Cortex of kidney (tissue), 1 donor: ENCODE data around the gene CNBD2.
"Not testable (repeated sequence)": the region's sequence is repeated elsewhere in the genome, so short reads cannot be mapped to it uniquely, and the experiment has no call there.

Experiments
- DNase-seq: peaks from one replicate; lab custom pipeline; 2025; lab: John Stamatoyannopoulos, UW

CNBD2 gene

DNA sequence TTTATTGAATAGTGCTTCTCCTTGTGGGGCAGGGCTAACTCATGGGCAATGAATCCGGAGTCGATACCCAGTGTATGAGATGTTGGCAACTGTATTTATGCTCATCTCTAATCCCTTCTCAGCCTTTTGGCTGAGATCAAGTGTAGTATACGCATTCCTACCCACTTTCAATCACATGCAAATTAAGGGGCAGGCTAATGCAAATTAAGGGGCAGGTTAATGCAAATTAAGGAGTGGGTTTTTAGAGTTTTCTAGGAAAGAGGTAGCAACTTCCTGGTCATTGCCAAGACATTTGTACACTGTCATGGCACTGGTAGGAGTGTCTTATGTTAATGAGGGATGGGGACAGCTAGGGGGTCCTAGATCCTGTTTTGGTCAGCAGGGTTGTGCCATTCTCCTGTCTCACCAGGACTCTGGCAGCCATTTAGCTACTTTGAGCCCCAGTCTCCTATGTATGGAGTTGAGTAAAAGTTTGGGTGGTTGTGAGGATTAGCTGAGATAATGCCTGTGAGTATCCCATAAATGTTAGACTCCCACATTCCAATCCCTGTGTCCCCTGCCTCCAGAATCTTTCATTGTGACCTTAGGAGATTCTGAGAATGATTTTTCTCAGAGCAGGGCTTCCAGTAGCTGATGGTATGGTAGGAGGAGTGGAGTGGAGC, at the start of gene CNBD2:
Gene CNBD2, plus strand, starts transcription at position 612 of the 662 bp plus-strand sequence. CDS start 173 bp downstream, outside the sequence.
- DNase-seq = no peak

DNA sequence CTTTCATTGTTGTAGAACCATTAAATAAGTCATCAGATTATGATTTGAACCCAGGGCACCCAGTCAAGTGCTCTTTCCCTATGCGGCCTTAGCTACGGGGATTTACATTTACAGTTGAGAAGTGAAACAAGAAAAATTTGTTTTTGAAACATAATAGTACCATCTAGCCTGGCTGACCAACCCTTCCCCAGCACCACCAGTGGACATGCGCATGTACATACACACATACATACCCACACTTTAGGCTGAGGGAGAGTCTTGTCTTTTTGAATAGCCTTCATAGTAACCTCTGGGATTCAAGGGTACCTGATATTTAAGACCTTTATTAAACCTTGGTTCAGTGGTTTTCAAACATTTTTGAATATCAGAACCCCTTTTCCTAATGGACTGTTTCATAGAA, 47.9 kb upstream of the CNBD2 start:
- no peak for DNase-seq

DNA sequence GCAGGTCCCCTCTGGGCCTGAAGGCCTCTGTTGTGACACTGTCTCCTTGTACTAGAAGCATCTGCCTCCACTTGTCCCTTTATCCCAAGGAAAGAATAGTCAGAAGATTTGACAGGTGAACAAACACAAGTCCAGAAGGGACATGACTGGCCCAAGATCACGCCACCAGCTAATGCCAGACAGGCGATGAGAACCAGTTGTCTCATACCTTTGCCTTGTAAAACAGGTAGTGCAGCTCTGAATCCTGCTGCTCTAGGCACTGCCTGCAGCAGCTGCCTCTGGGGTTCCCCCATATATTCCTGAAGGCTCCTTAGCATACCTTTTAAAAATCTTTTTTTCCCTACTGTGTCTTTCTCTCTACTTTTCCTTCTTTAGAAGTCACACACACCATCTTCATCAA, 39.1 kb upstream of the CNBD2 start:
- DNase-seq = no peak

DNA sequence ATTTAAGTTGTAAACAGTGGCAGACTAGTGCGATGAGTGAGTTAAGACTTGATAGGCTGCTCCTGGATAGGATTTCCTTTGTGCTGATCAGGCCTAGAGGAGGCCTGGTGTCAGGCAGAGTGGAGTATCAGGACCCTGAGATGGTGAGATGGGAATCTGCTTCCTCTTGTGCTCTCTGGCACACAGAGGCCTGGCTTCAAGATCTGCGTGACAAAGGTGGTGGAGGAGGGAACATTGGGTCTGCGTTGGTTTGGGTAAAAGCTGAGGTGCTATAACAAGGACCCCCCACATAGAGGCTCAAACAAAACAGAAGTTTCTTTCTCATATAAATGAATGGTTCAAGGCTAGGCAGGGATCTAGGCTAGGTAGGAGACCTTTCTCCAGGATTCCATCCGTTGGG, 34.3 kb upstream of the CNBD2 start:
- no peak for DNase-seq

DNA sequence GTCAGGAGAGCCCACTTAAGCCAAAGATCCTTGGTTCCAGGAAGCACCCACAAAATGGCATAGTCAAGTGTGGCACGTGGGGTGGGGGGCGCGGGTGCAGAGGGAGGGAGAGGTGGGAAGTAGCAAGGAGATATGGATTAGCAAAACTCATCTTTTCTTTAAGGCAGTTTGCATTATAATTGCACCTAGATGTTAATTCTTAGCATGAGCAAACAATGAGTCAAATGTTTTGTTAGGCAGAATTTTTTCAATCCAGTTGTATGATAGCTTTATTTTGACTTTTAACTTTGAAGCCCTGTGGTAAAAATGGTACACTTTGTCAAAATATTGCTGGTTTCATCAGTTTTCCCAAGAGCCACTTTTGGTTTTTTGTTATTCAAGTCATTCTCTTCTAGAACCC, 29.1 kb upstream of the CNBD2 start:
- DNase-seq = no peak

DNA sequence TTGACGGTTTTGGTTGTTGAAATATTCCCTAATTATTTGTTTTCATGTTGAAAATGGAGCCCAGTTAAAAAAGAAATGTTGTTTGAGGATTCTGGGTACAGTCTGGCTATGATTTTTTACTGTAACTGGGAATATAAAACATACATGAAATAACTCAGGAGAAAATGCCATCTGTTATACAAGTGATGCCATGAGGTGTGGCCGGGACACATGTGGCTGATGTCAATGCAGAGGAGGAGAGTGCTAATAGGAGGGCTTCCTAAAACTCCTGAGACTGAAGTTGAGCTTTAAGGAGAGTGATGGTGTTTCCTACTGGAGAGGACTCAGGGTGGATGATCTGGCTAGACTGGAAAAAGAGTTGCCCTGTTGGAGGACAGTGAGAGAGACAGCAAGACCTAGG, 26.8 kb upstream of the CNBD2 start:
- no peak for DNase-seq

DNA sequence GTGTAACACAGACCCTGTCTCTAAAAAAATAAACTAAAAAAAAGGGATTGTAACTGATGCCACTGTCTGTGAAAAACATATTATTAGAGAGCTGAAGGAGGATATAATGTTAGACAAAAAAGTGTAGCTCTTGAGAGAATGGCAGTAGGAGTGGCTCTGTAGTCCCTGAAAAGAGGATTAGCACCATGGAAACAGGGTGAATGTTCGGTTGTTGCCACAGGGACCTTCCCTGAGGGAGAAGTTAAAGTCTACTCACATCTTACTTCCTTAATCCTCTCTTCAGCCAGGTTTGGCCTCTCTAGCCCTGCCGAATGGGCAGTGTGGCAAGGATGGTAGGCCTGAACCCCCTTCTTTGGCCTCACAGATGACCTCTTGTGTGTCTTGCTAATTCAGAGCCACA, 26.1 kb upstream of the CNBD2 start:
- DNase-seq = no peak

DNA sequence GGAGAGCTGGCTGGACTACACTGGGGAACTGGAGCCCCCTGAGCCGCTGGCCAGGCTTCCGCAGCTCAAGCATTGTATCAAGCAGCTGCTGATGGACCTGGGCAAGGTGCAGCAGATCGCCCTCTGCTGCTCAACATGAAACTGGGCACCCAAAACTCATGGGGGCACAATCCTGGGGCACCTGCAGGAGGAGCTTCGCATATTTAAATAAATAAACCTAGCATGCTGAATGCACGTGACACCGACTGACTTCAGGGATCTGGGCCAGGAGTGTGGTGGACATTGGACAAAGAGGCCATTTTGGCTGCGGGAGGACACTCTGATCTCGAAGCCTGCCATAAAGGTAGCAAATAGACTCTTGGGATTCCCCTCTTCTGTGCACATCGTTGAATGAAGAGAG, 20.9 kb upstream of the CNBD2 start:
- no peak for DNase-seq

DNA sequence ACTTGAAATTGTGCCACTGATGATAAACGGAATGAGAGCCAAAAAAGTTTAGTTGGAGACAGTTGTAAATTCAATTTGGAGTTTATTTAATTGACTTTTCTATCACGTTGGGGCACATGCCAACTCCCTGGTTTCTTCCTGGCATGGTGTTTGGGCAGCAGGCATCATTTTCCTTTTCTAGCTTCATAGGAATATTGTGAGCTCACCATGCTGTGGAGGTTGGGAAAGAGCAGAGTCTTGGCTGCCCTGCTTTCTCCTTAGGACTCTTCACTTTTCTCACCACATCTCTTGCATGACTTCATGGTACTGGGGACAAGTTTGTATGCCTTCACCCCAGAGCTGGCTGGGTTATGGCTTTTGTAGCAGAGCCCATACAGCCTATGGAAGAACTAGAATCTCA, 20.5 kb upstream of the CNBD2 start:
- DNase-seq = no peak

DNA sequence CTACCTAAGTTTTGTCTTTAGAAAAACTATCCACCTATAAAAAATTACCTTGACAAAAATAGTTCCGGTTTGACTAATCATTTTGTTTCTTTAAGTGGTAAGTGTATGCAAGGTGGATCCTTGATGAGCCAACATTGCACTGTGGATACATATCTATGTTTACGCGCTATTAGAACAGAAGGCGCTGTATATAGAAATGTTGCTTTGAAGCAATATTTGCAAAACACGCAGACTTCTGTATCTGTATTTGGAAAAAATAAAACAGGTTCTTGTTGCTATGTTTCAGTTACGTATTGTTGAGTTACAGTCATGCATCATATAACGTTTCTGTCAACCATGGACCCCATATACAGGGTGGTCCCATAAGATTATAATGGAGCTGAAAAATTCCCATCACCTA, 18.3 kb upstream of the CNBD2 start:
- DNase-seq = no peak

DNA sequence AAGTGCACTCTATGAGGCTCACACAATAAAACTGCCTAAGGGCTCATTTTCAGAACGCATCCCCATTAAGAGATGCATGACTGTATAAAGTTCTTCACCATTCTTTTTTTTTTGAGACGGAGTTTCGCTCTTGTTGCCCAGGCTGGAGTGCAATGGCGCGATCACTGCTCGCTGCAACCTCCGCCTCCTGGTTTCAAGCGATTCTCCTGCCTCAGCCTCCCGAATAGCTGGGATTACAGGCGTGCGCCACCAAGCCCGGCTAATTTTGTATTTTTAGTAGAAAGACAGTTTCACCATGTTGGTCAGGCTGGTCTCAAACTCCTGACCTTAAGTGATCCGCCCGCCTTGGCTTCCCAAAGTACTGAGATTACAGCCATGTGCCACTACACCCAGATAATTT, 16.3 kb upstream of the CNBD2 start:
- not testable (repeated sequence) for DNase-seq

DNA sequence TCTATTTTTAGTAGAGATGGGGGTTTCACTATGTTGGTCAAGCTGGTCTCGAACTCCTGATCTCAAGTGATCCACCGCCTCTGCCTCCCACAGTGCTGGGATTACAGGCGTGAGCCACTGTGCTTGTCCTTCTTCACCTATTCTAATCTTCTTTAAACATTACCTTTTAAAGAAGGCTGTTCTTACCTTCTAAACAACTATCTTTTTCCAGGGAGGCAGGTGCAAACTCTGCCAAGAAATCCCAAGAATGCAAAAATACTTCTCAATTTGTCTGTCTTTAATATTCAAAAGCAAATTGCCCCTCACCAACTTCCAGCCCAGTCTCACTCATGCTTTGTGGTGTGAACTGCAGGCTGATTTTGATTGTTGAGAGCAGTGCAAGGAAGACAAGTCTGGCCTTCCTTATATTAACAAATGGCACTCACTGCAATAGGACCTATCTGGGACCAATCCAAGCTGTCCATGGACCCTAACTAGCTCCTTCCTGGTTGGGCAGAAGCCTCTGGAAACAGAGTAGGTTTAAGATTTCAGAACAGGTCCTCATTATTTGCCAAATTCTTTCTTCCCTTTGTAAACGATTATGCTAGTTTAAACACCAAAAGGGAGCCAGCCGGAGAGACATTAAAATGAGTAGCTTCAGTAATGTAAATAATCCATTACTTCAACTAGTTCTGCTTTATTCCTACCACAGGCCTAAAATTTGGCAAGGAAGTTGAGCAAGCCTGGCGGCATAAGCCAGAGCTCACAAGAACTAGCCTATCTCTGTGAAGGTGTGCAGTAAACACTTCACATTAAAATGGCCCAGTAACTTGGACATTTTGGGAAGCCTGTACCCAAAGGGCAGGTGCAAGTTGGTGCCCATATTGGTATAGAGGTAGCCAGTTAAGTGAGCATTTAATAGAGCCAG, 15.7 kb upstream of the CNBD2 start:
- no peak for DNase-seq

DNA sequence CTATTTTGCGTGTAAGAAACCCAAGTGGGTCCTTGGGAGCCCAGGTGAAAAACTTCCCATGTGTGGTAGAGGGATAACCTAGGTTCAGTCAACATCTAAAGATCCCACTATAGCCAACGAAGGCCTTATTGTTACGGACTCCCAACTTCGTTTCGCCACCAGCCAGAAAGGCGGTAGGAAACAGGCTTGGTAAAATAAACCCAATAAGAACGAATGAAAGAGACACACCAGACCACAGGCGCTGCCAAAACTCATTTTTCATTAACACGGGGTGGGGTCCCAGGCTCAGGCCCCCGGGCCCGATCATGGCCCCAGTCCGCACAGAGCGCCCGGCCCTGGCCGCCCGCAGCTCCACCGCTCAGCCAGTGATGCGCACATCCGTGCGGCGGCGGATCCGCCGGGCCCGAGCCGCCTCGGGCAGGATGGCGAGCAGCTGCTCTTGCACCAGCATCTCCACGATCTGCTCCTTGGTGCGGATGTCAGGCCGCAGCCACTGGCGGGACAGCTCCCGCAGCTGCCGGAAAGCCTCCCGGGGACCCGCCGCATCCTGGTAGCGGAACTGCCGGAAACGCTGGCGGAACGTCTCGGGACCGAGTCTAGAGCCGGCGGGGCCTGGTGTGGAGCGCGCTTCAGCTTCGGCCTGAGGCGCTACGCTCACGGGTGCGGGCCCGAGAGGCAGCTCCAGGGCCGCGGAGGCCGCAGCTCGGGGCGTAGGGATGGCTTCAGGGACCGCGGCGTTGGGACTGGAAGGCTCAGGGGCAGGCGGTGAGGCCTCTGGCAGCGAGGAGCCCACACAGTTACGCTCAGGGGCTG, 14.8 kb upstream of the CNBD2 start:
- DNase-seq = no peak

DNA sequence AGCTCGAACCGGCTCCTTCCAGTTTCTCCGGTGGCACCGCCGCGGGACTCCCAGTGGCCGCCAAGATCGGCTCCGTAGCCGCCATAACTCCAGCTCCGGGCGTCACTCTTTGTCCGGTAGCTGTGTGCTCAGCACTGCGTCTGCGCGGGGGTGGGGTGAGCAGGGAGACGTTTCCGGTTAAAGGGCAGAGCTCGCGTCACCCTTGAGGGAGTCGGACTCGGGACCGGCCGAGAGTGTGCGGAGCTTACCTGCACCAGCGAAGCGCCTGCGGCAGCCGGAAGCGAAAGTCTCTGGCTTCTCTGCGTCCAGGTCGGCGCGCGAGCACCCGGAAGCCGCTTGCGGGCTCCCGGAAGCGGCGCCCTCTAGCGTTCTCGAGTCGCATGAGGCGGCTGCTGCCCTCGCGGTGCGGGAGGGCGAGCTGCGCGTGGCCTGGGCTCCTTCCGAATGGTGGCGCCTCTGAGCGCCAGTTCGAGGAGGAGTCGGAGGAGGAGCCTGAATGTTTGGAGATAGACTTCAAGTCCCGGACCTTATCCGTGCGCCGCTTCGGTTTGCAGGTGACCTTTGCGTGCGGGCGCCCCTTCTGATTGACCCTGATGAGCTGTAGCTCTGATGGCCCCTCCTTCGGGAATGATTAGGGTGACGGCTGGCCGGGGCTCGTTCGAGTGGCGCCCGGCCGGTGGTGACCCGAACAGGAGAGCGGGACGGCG, 14.0 kb upstream of the CNBD2 start, which contains the start of gene SCAND1:
Gene SCAND1, minus strand, starts transcription at position 303 of the 707 bp plus-strand sequence. Its CDS starts 218 bp downstream, at position 85.
- DNase-seq = peak; percentile 92

DNA sequence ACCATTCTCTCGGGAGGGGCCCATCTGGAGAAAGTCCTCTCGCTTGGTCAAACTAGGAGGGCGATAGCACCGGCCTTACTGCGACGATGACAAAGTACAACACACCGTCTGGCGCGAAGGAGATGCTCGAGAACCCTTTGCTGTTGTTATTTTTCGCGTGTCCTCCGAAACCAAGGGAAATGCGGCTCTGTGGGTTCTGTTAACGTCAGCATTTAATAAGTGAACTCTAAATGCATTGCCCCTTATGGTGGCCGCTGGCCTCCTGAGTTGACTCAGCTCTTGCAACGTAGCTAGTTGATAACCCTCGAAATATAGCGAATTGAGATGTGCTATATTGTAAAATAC, 13.5 kb upstream of the CNBD2 start:
- DNase-seq = no peak

DNA sequence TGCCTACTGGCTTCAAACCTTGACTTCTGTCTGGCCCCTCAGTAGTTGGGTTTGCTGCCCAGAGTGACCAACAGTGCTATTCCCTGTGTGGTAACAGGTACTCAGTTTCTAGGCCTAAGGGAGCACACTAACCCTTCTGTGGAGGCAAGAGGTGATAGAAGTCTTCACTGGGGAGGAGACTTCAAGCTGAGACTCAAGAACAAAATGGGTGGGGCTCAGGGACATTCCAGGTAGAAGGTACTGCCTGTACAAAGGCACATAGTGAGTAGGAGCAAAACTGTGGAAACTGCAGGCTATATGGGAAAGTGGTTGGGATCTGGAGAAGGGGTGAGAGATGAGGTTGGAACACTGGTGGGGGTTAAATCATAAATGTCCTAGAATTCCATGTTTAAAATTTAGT, 11.8 kb upstream of the CNBD2 start:
- no peak for DNase-seq

DNA sequence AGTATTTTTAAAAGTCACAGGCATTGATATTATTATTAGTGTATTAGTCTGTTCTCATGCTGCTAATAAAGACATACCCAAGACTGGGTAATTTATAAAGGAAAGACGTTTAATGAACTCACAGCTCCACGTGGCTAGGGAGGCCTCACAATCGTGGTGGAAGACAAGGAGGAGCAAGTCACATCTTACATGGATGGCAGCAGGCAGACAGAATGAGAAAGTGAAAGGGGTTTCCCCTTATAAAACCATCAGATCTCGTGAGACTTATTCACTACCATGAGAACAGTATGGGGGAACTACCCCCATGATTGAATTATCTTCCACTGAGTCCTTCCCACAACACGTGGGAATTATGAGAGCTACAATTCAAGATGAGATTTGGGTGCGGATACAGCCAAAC, 9.1 kb upstream of the CNBD2 start:
- DNase-seq = not testable (repeated sequence)

DNA sequence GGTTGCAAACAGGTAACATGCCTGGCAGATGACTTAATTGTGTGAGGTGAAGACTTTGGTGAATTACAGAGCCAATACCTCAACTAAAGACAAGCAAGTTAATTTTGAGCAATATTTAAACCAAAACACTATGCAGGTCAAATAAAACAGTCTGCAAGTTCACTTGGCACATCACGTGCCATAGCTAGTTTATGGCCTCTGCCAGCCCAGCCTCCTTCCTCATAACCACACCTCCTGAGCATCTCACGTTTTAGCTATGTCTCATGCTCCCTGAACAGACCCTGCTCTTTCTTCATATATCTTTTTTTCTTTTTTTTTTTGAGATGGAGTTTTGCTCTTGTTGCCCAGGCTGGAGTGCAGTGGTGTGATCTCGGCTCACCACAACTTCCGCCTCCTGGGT, 4.5 kb upstream of the CNBD2 start:
- no peak for DNase-seq

DNA sequence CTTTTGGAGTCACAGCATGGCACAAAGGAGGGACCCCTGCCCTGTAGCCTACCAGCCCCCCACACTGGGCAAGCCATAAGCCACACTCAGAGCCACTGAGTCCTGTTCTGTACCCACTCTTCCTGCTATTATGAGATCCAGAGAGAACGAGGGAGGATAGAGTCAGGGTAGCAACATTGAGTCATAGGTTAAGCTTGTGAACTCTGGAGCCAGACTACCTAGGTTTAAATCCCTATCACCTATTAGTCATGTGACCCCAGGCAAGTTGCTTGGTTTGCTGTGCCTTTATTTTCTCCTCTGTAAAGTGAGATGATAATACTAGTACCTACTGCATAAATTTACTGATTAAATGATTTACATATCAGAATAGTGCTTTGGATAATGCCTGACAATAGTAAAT, 540 bp downstream of the CNBD2 start:
- no peak for DNase-seq

DNA sequence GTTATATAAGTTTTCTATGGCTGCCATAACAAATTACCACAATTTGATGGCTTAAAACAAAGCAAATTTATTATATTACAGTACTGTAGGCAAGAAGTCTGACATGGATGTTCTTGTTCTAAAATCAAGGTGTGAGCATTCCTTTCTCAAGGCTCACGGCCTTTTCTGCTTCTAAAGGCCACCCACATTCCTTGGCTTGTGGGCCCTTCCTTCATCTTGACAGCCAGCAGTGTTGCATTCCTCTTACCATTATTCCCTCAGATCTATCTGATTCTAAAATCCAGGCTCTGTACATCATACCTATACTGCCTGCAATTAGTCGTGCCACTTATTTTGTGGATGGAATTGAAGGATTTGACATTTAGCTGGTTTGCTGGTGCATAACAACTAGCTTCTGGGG, 3.6 kb downstream of the CNBD2 start:
- DNase-seq = no peak

DNA sequence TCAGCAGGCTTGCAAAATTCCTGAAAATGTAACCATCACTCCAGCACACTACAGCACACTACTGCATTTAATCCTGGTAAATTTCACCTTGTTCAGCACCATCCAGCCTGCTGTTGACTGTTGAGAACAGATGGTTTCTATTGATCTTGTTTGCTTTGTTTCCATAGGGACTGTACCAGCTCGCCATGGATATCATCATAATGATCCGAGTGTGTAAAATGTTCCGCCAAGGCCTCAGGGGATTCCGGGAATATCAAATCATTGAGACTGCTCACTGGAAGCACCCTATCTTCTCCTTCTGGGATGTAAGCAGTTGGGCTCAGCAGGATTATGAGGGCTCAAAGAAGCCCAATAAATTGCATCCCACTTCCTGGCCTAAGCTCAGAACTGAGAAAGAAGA, 4.1 kb downstream of the CNBD2 start:
- no peak for DNase-seq

DNA sequence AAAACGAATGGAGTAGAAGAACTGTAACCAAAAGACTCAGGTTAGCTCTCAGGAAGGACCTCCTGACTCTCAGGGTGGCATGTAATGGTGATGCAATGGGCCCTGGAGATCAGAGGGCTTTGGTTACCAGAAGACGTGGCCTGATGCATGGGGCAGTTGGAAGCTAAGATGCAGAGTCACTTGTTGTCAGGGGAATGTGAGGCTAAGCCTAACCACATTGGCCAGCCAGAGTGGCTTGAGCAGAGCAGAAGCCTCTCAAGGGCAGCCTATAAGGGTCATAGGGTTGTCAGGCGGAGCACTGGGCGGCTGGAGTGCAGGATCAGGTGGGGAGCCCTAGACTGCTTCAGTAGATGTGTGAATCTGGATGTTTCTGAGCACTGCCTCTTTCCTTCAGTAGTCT, 5.9 kb downstream of the CNBD2 start:
- DNase-seq = no peak
